HepG2 (cell line): Measurements from ENCODE around the gene PDGFRA. TPM values are rescaled to one million over a fixed set of nuclear protein-coding genes. Genes with fewer than 3 reads are reported as not detected.
A peak's percentile ranks its signal among the peaks of the same experiment; 100 is the strongest.

ENCODE experiments used
- ATAC-seq: fragments of 200-7000 bp; cut with Tn5 transposase; 3 replicates; pipeline ENCODE4 v1.9.1; 2020; ENCODE audit warnings: mild to moderate bottlenecking, moderate library complexity
- BruUV-seq: library from RNA; stranded (reverse); fragments of 400-500 nt; replicated peaks from 2 replicates; lab custom pipeline; 2021; lab: Mats Ljungman, UMichigan
- CTCF ChIA-PET: fragments of 300-600 bp; formaldehyde crosslinking; extraction: SDS; loops from one replicate; lab custom pipeline; 2021; ENCODE audit warnings: low total read pairs, inconsistent platforms, low intra/inter-chr PET ratio; lab: Yijun Ruan, JAX
- POLR2A ChIA-PET: fragments of 350-600 bp; sonication (Branson Sonifier 250); formaldehyde crosslinking; loops from one replicate; lab custom pipeline; 2020; ENCODE audit warnings: antibody characterized with exemption, inconsistent platforms; lab: Yijun Ruan, JAX
- DNase-seq: peaks from one replicate; pipeline ENCODE4 v3.0.0-alpha.2; 2015; ENCODE audit warnings: low spot score
- FAIRE-seq: peaks from 3 replicates; lab custom pipeline; 2011; peaks lifted over from hg19 to GRCh38; lab: Jason Lieb, UNC
- H2AFZ ChIP-seq: one replicate; pipeline ENCODE4 v1.6.1; 2011; ENCODE audit warnings: low read length, inconsistent platforms
- H3K27ac ChIP-seq: fragments of 300-600 bp; 3 replicates; pipeline ENCODE4 v1.8.0; 2011; ENCODE audit warnings: mixed run types, mild to moderate bottlenecking, mixed read lengths, low read length, inconsistent platforms; ENCODE audit not compliant: insufficient read depth; ENCODE audit errors: extremely low read length
- H3K27me3 ChIP-seq, 2 experiments: fragments of 200-600 bp in 1 of 2; 2 replicates in 1 of 2; 3 replicates in 1 of 2; pipeline versions ENCODE4 v1.6.0 to v1.8.0; 2011; ENCODE audit warnings: low read length in 2 of 2, mild to moderate bottlenecking in 2 of 2, moderate library complexity in 2 of 2, inconsistent platforms in 1 of 2; ENCODE audit not compliant: insufficient read depth in 2 of 2, control insufficient read depth in 1 of 2
- H3K36me3 ChIP-seq, 2 experiments: fragments of 200-600 bp in 1 of 2; replicated peaks in 1 of 2; 2 replicates in 1 of 2; 3 replicates in 1 of 2; pipeline versions ENCODE4 v1.5.1 to v1.8.0; 2011; ENCODE audit warnings: low read length in 2 of 2, inconsistent platforms in 1 of 2; ENCODE audit not compliant: insufficient read depth in 2 of 2, control insufficient read depth in 1 of 2
- H3K4me1 ChIP-seq: 2 replicates; pipeline ENCODE4 v1.5.1; 2012; ENCODE audit warnings: low read length, inconsistent platforms; ENCODE audit not compliant: insufficient read depth
- H3K4me2 ChIP-seq: 2 replicates; pipeline ENCODE4 v1.6.0; 2011; ENCODE audit warnings: low read depth, low read length, inconsistent platforms
- H3K4me3 ChIP-seq, 3 experiments: fragments of 200-600 bp in 1 of 3; sonication (generic), shearing (Covaris generic) in 1 of 3; replicated peaks in 1 of 3; 2 replicates each; pipeline ENCODE4 v1.5.1; 2011 to 2016; ENCODE audit warnings: low read length in 3 of 3, inconsistent platforms in 2 of 3, low read depth in 2 of 3, mild to moderate bottlenecking in 2 of 3, control low read depth in 1 of 3, mixed read lengths in 1 of 3; ENCODE audit not compliant: insufficient read depth in 1 of 3
- H3K79me2 ChIP-seq: one replicate; pipeline ENCODE4 v1.6.1; 2011; ENCODE audit warnings: low read length, inconsistent platforms; ENCODE audit not compliant: insufficient read depth
- H3K9ac ChIP-seq: 2 replicates; pipeline ENCODE4 v1.6.0; 2011; ENCODE audit warnings: mild to moderate bottlenecking, low read depth, low read length, inconsistent platforms; ENCODE audit not compliant: insufficient read depth
- H3K9me3 ChIP-seq: 2 replicates; pipeline ENCODE4 v1.5.1; 2012; ENCODE audit warnings: mild to moderate bottlenecking, low read length
- H4K20me1 ChIP-seq: 2 replicates; pipeline ENCODE4 v1.6.0; 2011; ENCODE audit warnings: inconsistent platforms, mild to moderate bottlenecking, low read length, moderate library complexity; ENCODE audit not compliant: insufficient read depth
- ADNP ChIP-seq: sonication (generic); formaldehyde crosslinking; IDR thresholded peaks from 2 replicates; pipeline ENCODE4 v1.4.0; 2020; ENCODE audit warnings: missing genetic modification reagents
- NR2F1 ChIP-seq, 2 experiments: fragments of 450-650 bp in 1 of 2; formaldehyde crosslinking in 1 of 2; IDR thresholded peaks; 2 replicates each; pipeline versions ENCODE4 v1.5.0 to v1.6.1; 2016 to 2020; ENCODE audit warnings: mild to moderate bottlenecking in 1 of 2, missing compliant biosample characterization in 1 of 2, missing genetic modification reagents in 1 of 2, moderate library complexity in 1 of 2
- RAD21 ChIP-seq: fragments of 450-650 bp; formaldehyde crosslinking; IDR thresholded peaks from 2 replicates; pipeline ENCODE4 v1.5.0; 2020; ENCODE audit warnings: mild to moderate bottlenecking
- RARA ChIP-seq: IDR thresholded peaks from 2 replicates; pipeline ENCODE4 v1.6.1; 2016; ENCODE audit warnings: missing genetic modification reagents, missing compliant biosample characterization
- SMAD3 ChIP-seq: sonication (generic); formaldehyde crosslinking; IDR thresholded peaks from 2 replicates; pipeline ENCODE4 v1.4.0; 2020; ENCODE audit warnings: missing genetic modification reagents
- SMC3 ChIP-seq: IDR thresholded peaks from 2 replicates; pipeline ENCODE4 v1.6.1; 2011; ENCODE audit warnings: low read length, improper control_type of control experiment
- SOX6 ChIP-seq, 2 experiments: fragments of 450-650 bp in 1 of 2; sonication (generic) in 1 of 2; formaldehyde crosslinking in 1 of 2; IDR thresholded peaks; 2 replicates each; pipeline versions ENCODE4 v1.4.0 to v1.6.1; 2017 to 2020; ENCODE audit warnings: antibody characterized with exemption in 1 of 2, mild to moderate bottlenecking in 1 of 2, missing genetic modification reagents in 1 of 2
- XRCC5 ChIP-seq: fragments of 200-400 bp; formaldehyde crosslinking; optimal IDR thresholded peaks from 2 replicates; pipeline ENCODE3; 2017; ENCODE audit warnings: mild to moderate bottlenecking, low read length
- ZNF121 ChIP-seq: sonication (generic); formaldehyde crosslinking; IDR thresholded peaks from 2 replicates; pipeline ENCODE4 v1.5.0; 2020; ENCODE audit warnings: mild to moderate bottlenecking, missing genetic modification reagents
- ZNF235 ChIP-seq: sonication (generic); formaldehyde crosslinking; IDR thresholded peaks from 2 replicates; pipeline ENCODE4 v1.8.1; 2023; ENCODE audit warnings: mild to moderate bottlenecking, missing genetic modification reagents, borderline replicate concordance
- ZNF782 ChIP-seq: sonication (generic); formaldehyde crosslinking; IDR thresholded peaks from 2 replicates; pipeline ENCODE4 v1.4.0; 2020; ENCODE audit warnings: missing genetic modification reagents, mild to moderate bottlenecking, borderline replicate concordance
- ZSCAN31 ChIP-seq: sonication (generic); formaldehyde crosslinking; IDR thresholded peaks from 2 replicates; pipeline ENCODE4 v1.5.0; 2020; ENCODE audit warnings: low read depth, mild to moderate bottlenecking, missing genetic modification reagents
- ZSCAN9 ChIP-seq: IDR thresholded peaks from 2 replicates; pipeline ENCODE4 v1.6.1; 2016; ENCODE audit warnings: borderline replicate concordance
- whole genome bisulfite sequencing: methylation state at CpG from one replicate; pipeline ENCODE4 v1.1.6; 2017; ENCODE audit warnings: low lambda C conversion rate; 5-methylcytosine and 5-hydroxymethylcytosine counted together
- in situ Hi-C: cut with HindIII; loops from 2 replicates; pipeline ENCODE4 v1.10.0; 2017; ENCODE audit warnings: low pct_unique_long_range_greater_than_20kb; ENCODE audit not compliant: extremely low pct_ligation_motif_present
- intact Hi-C: fragments of 100-400 bp; cut with micrococcal nuclease; formaldehyde crosslinking; loops from one replicate; pipeline ENCODE4 v1.10.0; 2022; ENCODE audit not compliant: unreplicated experiment
- polyA plus RNA-seq, 8 experiments: library from polyadenylated mRNA; depleted of rRNA in 3 of 8; stranded (reverse) in 7 of 8; unstranded in 1 of 8; fragments of >200 nt; fragmentation: Illumina TruSeq in 4 of 8; extraction: Trizol in 4 of 8; gene quantifications; 2 replicates each; pipeline versions ENCODE4 v1.2.1 to v1.2.3, GENCODE V29; 2011 to 2016; ENCODE audit warnings: low read depth in 4 of 8, missing spikeins in 1 of 8, mixed read lengths in 1 of 8; ENCODE audit not compliant: insufficient read depth in 1 of 8
- total RNA-seq, 5 experiments: library from RNA; depleted of rRNA; stranded (reverse); fragments of >200 nt; fragmentation: Illumina TruSeq; extraction: Trizol; gene quantifications; 2 replicates each; pipeline ENCODE4 v1.2.3, GENCODE V29; 2016; ENCODE audit warnings: low read depth in 1 of 5
- TF ChIP-seq, protein P1 (sequence below): sonication (generic); formaldehyde crosslinking; IDR thresholded peaks from 2 replicates; pipeline ENCODE4 v1.8.0; 2022; ENCODE audit warnings: missing genetic modification reagents, low read depth, mild to moderate bottlenecking, borderline replicate concordance
- TF ChIP-seq, protein P2 (sequence below): sonication (generic); formaldehyde crosslinking; IDR thresholded peaks from 2 replicates; pipeline ENCODE4 v1.4.0; 2020; ENCODE audit warnings: mild to moderate bottlenecking, missing genetic modification reagents, borderline replicate concordance
- TF ChIP-seq, protein P3 (sequence below): sonication (generic); formaldehyde crosslinking; IDR thresholded peaks from 2 replicates; pipeline ENCODE4 v1.5.0; 2020; ENCODE audit warnings: mild to moderate bottlenecking, missing genetic modification reagents, moderate library complexity

PDGFRA gene
- total and polyA plus RNA-seq, 2 of the 13 experiments (the other 11 are each of a cell fraction or from before 2014, with no cell fraction given): 0.04 TPM; not detected in 1

DNA sequence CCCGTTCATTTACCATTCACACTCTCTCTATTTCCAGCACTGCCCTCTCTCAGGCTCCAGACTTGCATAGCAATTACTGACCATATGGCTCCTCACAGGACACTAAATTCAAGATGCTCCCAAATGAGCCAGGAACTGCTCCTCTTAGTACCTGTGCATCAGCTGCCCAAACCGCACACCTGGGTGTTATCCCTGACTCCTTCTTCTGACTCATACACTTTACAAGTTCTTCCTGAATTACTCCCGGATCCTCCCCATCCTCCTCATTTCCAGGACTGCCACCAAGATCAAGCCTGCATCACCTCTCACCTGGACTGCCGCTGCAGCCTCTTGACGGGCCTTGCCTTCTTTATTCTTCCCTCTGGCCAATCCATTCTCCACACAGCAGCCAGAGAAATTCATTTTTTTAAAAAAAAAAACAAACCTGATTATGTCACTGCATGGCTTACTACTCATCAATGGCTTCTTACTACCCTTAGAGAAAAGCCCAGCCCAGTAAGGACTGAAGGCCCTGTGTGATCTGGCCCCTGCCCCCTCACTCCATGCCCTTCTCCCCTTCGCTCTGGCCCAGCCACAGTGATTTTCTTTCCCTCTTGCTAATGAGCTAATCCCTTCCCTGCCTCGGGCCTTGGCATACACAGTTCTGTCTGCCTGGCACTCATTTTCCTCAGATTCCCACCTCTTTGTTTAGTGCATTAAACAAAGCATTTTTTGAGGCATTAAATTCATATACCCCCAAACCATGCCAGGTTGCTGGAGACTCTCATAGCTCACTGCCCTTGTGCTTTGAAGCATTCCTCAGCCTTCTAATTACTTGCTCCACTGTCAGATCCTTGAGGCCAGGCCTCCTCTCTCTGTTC lies 92.0 kb downstream of the PDGFRA start (continued):
- TF ChIP-seq, protein P1, sequence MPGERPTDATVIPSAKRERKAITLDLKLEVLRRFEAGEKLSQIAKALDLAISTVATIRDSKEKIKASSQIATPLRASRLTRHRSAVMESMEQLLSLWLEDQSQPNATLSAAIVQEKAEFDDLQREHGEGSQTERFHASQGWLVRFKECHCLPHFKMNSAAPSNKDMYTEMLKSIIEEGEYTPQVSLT: no peak

DNA sequence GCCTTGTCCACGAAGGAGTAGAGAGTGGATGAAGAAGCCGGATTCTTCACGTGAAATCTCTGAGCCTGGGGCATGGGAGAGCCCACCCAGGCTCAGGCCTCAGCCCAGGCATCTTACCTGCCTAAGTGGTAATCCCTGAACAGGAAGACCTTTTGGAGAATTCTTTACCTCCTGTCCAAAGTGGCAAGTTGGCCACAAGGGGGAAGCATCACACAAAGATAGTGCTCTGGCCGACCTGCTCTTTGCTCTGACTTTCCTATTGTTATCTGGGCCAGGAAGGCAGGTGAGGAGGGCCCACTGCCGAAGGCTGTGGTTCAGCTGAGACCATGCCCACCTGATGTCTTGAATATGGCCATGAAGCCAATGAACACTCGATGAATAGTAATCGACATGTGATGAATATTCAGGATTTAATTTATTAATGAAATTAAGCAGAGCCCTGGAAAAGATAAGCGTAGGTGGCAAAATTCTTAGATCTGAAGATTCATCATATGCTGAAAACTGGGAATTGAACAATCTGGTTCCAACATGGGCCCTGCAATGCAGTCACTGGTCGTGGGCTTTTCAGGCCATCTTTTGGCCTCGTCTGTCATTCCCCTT lies 93.8 kb downstream of the PDGFRA start:
- in situ Hi-C loops (loop anchor here (5.0 to 25.0 kb wide), 2 partner anchors 119 to 639 kb away; no protein-coding TSS in a partner anchor), intact Hi-C loops (loop anchor here (1.0 to 5.0 kb wide), 2 partner anchors 118 to 359 kb away; no protein-coding TSS in a partner anchor)
- no peaks in the 10 kb centered on the region for H3K36me3 ChIP-seq
- no peak overlapping the region for H2AFZ ChIP-seq
- no peak overlapping the region for H3K4me2 ChIP-seq
- no peaks in the 10 kb centered on the region for H4K20me1 ChIP-seq
- ChIA-PET POLR2A (no interaction called here), CTCF (interaction anchor here (1.4 to 1.5 kb wide), 2 partner anchors 118 to 638 kb away, joined by 8 to 9 read pairs; no protein-coding TSS in a partner anchor)
- FAIRE-seq (peak; percentile 71), DNase-seq (peak; percentile 68), ATAC-seq (peak; percentile 98)
- H3K4me3 ChIP-seq: no peak overlapping the region
- 0 out of 5 replicates have a peak, but pooled peaks cover 0 to under 1% of the 10 kb centered on the region in 2 experiments for H3K27me3 ChIP-seq
- no TSS peak for BruUV-seq
- H3K27ac ChIP-seq: no peak overlapping the region
- no peaks in the 10 kb centered on the region for H3K4me1 ChIP-seq
- no peaks in the 10 kb centered on the region for H3K9me3 ChIP-seq
- no peaks in the 10 kb centered on the region for H3K79me2 ChIP-seq
- 22% methylated on average over 8 of the region's 10 CpGs for WGBS
- no peak overlapping the region for H3K9ac ChIP-seq
- TF ChIP-seq ZSCAN31 (CRISPR knock-in tag) (no peak), NR2F1 (CRISPR knock-in tag; IDR thresholded peaks at IDR 0.05) (no peak), ZNF235 (CRISPR knock-in tag) (no peak), SMC3 (peak; percentile 77; the same call in 1 of the 2 replicates), RARA (CRISPR knock-in tag) (no peak), XRCC5 (peak; percentile 59), RAD21 (peak; percentile 65), ZNF782 (CRISPR knock-in tag) (no peak), ZSCAN9 (CRISPR knock-in tag) (no peak), ADNP (CRISPR knock-in tag) (no peak), SMAD3 (CRISPR knock-in tag) (0 out of 2 replicates have a peak, but pooled peaks have one; percentile 27), SOX6 (IDR thresholded peaks at IDR 0.05) (no peak), SOX6 (CRISPR knock-in tag; IDR thresholded peaks at IDR 0.05) (peak; percentile 36), ZNF121 (CRISPR knock-in tag) (no peak)
- TF ChIP-seq, protein P2, sequence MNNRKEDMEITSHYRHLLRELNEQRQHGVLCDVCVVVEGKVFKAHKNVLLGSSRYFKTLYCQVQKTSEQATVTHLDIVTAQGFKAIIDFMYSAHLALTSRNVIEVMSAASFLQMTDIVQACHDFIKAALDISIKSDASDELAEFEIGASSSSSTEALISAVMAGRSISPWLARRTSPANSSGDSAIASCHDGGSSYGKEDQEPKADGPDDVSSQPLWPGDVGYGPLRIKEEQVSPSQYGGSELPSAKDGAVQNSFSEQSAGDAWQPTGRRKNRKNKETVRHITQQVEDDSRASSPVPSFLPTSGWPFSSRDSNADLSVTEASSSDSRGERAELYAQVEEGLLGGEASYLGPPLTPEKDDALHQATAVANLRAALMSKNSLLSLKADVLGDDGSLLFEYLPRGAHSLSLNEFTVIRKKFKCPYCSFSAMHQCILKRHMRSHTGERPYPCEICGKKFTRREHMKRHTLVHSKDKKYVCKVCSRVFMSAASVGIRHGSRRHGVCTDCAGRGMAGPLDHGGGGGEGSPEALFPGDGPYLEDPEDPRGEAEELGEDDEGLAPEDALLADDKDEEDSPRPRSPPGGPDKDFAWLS: no peak
- TF ChIP-seq, protein P3, sequence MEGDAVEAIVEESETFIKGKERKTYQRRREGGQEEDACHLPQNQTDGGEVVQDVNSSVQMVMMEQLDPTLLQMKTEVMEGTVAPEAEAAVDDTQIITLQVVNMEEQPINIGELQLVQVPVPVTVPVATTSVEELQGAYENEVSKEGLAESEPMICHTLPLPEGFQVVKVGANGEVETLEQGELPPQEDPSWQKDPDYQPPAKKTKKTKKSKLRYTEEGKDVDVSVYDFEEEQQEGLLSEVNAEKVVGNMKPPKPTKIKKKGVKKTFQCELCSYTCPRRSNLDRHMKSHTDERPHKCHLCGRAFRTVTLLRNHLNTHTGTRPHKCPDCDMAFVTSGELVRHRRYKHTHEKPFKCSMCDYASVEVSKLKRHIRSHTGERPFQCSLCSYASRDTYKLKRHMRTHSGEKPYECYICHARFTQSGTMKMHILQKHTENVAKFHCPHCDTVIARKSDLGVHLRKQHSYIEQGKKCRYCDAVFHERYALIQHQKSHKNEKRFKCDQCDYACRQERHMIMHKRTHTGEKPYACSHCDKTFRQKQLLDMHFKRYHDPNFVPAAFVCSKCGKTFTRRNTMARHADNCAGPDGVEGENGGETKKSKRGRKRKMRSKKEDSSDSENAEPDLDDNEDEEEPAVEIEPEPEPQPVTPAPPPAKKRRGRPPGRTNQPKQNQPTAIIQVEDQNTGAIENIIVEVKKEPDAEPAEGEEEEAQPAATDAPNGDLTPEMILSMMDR (CRISPR knock-in tag): peak; percentile 86
